RWPE2 (cell line): ENCODE results near the gene BCHE.

Source experiments
- ATAC-seq: fragments of 200-7000 bp; cut with Tn5 transposase; 3 replicates; pipeline ENCODE4 v1.9.1; 2021; ENCODE audit warnings: low read depth
- DNase-seq: peaks from one replicate; pipeline ENCODE4 v3.0.0-alpha.2; 2020; ENCODE audit warnings: low spot score
- H3K27ac ChIP-seq: fragments of 450-650 bp; 2 replicates; pipeline ENCODE4 v1.5.1; 2017; ENCODE audit warnings: mild to moderate bottlenecking; ENCODE audit not compliant: poor library complexity, severe bottlenecking
- H3K27me3 ChIP-seq: fragments of 250-450 bp; sonication (Bioruptor Pico); 2 replicates; pipeline ENCODE4 v1.5.1; 2021; ENCODE audit warnings: mild to moderate bottlenecking, moderate library complexity; ENCODE audit not compliant: insufficient read depth, poor library complexity, severe bottlenecking
- H3K36me3 ChIP-seq: fragments of 250-450 bp; sonication (Bioruptor Pico); 2 replicates; pipeline ENCODE4 v1.5.1; 2020; ENCODE audit warnings: low read depth, mild to moderate bottlenecking, moderate library complexity
- H3K4me1 ChIP-seq: fragments of 250-450 bp; sonication (Bioruptor Pico); 2 replicates; pipeline ENCODE4 v1.5.1; 2021; ENCODE audit warnings: mild to moderate bottlenecking, moderate library complexity; ENCODE audit not compliant: insufficient read depth, poor library complexity, severe bottlenecking
- H3K4me3 ChIP-seq: fragments of 250-450 bp; sonication (Bioruptor Pico); 2 replicates; pipeline ENCODE4 v1.5.1; 2021; ENCODE audit warnings: mild to moderate bottlenecking, moderate library complexity; ENCODE audit not compliant: severe bottlenecking
- H3K9me3 ChIP-seq: fragments of 250-450 bp; sonication (Bioruptor Pico); 2 replicates; pipeline ENCODE4 v1.5.1; 2021; ENCODE audit warnings: mild to moderate bottlenecking, moderate library complexity; ENCODE audit not compliant: severe bottlenecking
- CTCF ChIP-seq: fragments of 450-650 bp; IDR thresholded peaks from one replicate; pipeline ENCODE4 v1.5.1; 2017; ENCODE audit warnings: mild to moderate bottlenecking, moderate library complexity; ENCODE audit not compliant: poor library complexity, severe bottlenecking

Gene BCHE

GRCh38 chr3:165875644-165876043 is 38.4 kb upstream of the BCHE start:
- H3K27me3 ChIP-seq: no peaks in the 10 kb centered on the region
- H3K4me1 ChIP-seq: no peaks in the 10 kb centered on the region
- DNase-seq (no peak), ATAC-seq (no peak)
- TF ChIP-seq CTCF: no peak
- H3K4me3 ChIP-seq: no peak overlapping the region
- H3K27ac ChIP-seq: no peak overlapping the region
- H3K36me3 ChIP-seq: no peaks in the 10 kb centered on the region
- H3K9me3 ChIP-seq: no peaks in the 10 kb centered on the region

GRCh38 chr3:165874663-165875489 is 37.7 kb upstream of the BCHE start:
- Histone ChIP-seq H3K36me3 (no peaks in the 10 kb centered on the region), H3K27me3 (no peaks in the 10 kb centered on the region), H3K27ac (no peak overlapping the region), H3K4me3 (no peak overlapping the region), H3K4me1 (no peaks in the 10 kb centered on the region), H3K9me3 (no peaks in the 10 kb centered on the region)
- DNase-seq (no peak), ATAC-seq (no peak)
- no peak for TF ChIP-seq CTCF

- no peaks in the 10 kb centered on the region for H3K36me3 ChIP-seq
- H3K27ac ChIP-seq: no peak overlapping the region
- DNase-seq (no peak), ATAC-seq (no peak)
- H3K9me3 ChIP-seq: no peaks in the 10 kb centered on the region
- H3K4me3 ChIP-seq: no peak overlapping the region
- H3K27me3 ChIP-seq: no peaks in the 10 kb centered on the region
- H3K4me1 ChIP-seq: no peaks in the 10 kb centered on the region
- no peak for TF ChIP-seq CTCF
Measured at GRCh38 chr3:165868088-165868487, 30.9 kb upstream of the BCHE start.

GRCh38 chr3:165859061-165859460 is 21.8 kb upstream of the BCHE start:
- no peaks in the 10 kb centered on the region for H3K27me3 ChIP-seq
- peaks cover 12% of the 10 kb centered on the region for H3K4me1 ChIP-seq
- H3K9me3 ChIP-seq: no peaks in the 10 kb centered on the region
- no peak overlapping the region for H3K27ac ChIP-seq
- DNase-seq (no peak), ATAC-seq (no peak)
- no peak overlapping the region for H3K4me3 ChIP-seq
- H3K36me3 ChIP-seq: no peaks in the 10 kb centered on the region
- no peak for TF ChIP-seq CTCF

- H3K36me3 ChIP-seq: no peaks in the 10 kb centered on the region
Measured at GRCh38 chr3:165855581-165855980, 18.4 kb upstream of the BCHE start.

More at GRCh38 chr3:165855581-165855980, 18.4 kb upstream of the BCHE start:
- peak; percentile 99 for ATAC-seq
- TF ChIP-seq CTCF: no peak
- Histone ChIP-seq H3K27me3 (no peaks in the 10 kb centered on the region), H3K27ac (peak overlapping the region; percentile 29), H3K4me3 (no peak overlapping the region), H3K9me3 (no peaks in the 10 kb centered on the region), H3K4me1 (peaks cover 12% of the 10 kb centered on the region)
- no peak for DNase-seq
